CD4-positive, alpha-beta T cell (primary cell): Measurements from ENCODE around the gene KCNJ5. TPM values are rescaled to one million over a fixed set of nuclear protein-coding genes. Genes with fewer than 3 reads are reported as not detected.

Source experiments
- ATAC-seq: fragments of 200-7000 bp; cut with Tn5 transposase; one replicate; pipeline ENCODE4 v1.10.0; 2022; ENCODE audit warnings: mild to moderate bottlenecking; ENCODE audit not compliant: poor library complexity
- CTCF ChIA-PET: fragments of 350-600 bp; sonication (Branson Sonifier 250); formaldehyde crosslinking; loops from one replicate; lab custom pipeline; 2021; ENCODE audit warnings: antibody characterized with exemption, inconsistent platforms; lab: Charles Lee
- POLR2A ChIA-PET: fragments of 350-600 bp; sonication (Branson Sonifier 250); formaldehyde crosslinking; loops from one replicate; lab custom pipeline; 2021; ENCODE audit warnings: antibody characterized with exemption, inconsistent platforms; lab: Charles Lee
- DNase-seq, 14 experiments: peaks; one replicate each; pipeline ENCODE4 v3.0.0-alpha.2; 2013 to 2020; ENCODE audit warnings: mixed read lengths in 2 of 14
- H3K27ac ChIP-seq, 2 donors: one replicate each; pipeline versions ENCODE4 v1.5.1 to v1.7.0; 2013; ENCODE audit warnings: low read length in 2 of 2, low read depth in 1 of 2, mild to moderate bottlenecking in 1 of 2
- H3K27me3 ChIP-seq, 2 experiments: 1 replicate in 1 of 2; 2 replicates in 1 of 2; pipeline versions ENCODE4 v1.6.1 to v1.7.0; 2013; ENCODE audit warnings: low read length in 2 of 2, control low read depth in 1 of 2, mild to moderate bottlenecking in 1 of 2, moderate library complexity in 1 of 2; ENCODE audit not compliant: insufficient read depth in 2 of 2, control insufficient read depth in 1 of 2
- H3K36me3 ChIP-seq: one replicate; pipeline ENCODE4 v1.6.1; 2013; ENCODE audit warnings: low read length, control low read depth; ENCODE audit not compliant: insufficient read depth
- H3K4me1 ChIP-seq: one replicate; pipeline ENCODE4 v1.6.1; 2013; ENCODE audit warnings: low read length, control low read depth; ENCODE audit not compliant: insufficient read depth
- H3K4me3 ChIP-seq: one replicate; pipeline ENCODE4 v1.5.1; 2013; ENCODE audit warnings: mild to moderate bottlenecking, low read length, moderate library complexity
- H3K9me3 ChIP-seq, 2 experiments: 1 replicate in 1 of 2; 2 replicates in 1 of 2; pipeline versions ENCODE4 v1.6.1 to v1.7.0; 2013; ENCODE audit warnings: low read length in 2 of 2, mild to moderate bottlenecking in 2 of 2, control low read depth in 1 of 2, moderate library complexity in 1 of 2; ENCODE audit not compliant: control insufficient read depth in 1 of 2, insufficient read depth in 1 of 2
- H3K27ac Mint-ChIP-seq: one replicate; pipeline ENCODE4 v1.8.0; 2020; ENCODE audit warnings: mixed read lengths
- H3K27me3 Mint-ChIP-seq: one replicate; pipeline ENCODE4 v1.8.0; 2021; ENCODE audit warnings: mixed read lengths
- H3K36me3 Mint-ChIP-seq: one replicate; pipeline ENCODE4 v1.8.0; 2021; ENCODE audit warnings: low read depth, mixed read lengths
- H3K4me1 Mint-ChIP-seq: one replicate; pipeline ENCODE4 v1.8.0; 2021; ENCODE audit warnings: low read depth, mixed read lengths
- H3K4me3 Mint-ChIP-seq: one replicate; pipeline ENCODE4 v1.8.0; 2020; ENCODE audit warnings: mild to moderate bottlenecking, mixed read lengths
- H3K9me3 Mint-ChIP-seq: one replicate; pipeline ENCODE4 v1.8.0; 2020; ENCODE audit warnings: mixed read lengths
- intact Hi-C, 2 experiments: fragments of 100-400 bp; cut with DNase I in 1 of 2; cut with micrococcal nuclease in 1 of 2; formaldehyde crosslinking; loops; one replicate each; pipeline versions ENCODE4 v1.15.1 to v1.9.0; 2023 to 2025; cut with DNase I, micrococcal nuclease
- total RNA-seq, 174 experiments: library from RNA in 2 of 174; stranded (reverse) in 2 of 174; gene quantifications; one replicate each; pipeline ENCODE4 v1.2.3 and lab custom pipeline; 2021 to 2026
- TF ChIP-seq, protein P1 (sequence below): fragments of 200-600 bp; IDR thresholded peaks from one replicate; pipeline ENCODE4 v1.8.0; 2022; ENCODE audit warnings: antibody characterized with exemption, mild to moderate bottlenecking

Gene KCNJ5
- total RNA-seq, 2 experiments from 2014 or later: 0.05 TPM; not detected in 1

DNA sequence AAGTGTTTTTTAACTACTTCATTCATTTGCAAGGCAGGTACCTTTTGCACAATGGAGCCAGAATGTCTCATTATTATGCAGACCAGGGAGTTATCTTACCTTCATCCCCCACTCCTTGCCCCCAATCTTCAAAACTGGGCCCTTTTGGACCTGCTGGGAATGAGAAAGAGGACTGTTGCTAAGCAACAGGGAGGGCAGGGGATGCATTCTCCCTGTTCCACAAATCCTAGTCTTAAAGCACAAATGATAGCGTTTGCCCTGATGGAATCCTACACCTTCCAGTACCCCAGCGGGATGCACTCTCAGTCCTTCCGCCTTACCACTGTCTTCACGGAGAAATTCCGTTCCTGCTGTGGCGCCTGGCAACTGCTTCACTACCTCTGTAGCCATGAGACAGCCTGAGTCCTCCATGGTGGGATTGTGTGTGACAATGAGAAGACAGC is 20.0 kb upstream of the KCNJ5 start:
- H3K36me3 ChIP-seq: no peaks in the 10 kb centered on the region
- CTCF ChIA-PET: no interaction called here
- H3K27me3 ChIP-seq: peaks cover 0 to 2% of the 10 kb centered on the region in 2 experiments
- no peak overlapping the region for H3K27ac ChIP-seq
- no peaks in the 10 kb centered on the region for H3K27me3 Mint-ChIP-seq
- H3K9me3 ChIP-seq: no peaks in the 10 kb centered on the region
- intact Hi-C loops: no loop called here
- no peak overlapping the region for H3K27ac Mint-ChIP-seq
- no peaks in the 10 kb centered on the region for H3K36me3 Mint-ChIP-seq
- no peak for DNase-seq
- no peak for ATAC-seq
- no peaks in the 10 kb centered on the region for H3K4me1 Mint-ChIP-seq
- no peaks in the 10 kb centered on the region for H3K4me1 ChIP-seq
- H3K9me3 Mint-ChIP-seq: no peaks in the 10 kb centered on the region
- TF ChIP-seq, protein P1, sequence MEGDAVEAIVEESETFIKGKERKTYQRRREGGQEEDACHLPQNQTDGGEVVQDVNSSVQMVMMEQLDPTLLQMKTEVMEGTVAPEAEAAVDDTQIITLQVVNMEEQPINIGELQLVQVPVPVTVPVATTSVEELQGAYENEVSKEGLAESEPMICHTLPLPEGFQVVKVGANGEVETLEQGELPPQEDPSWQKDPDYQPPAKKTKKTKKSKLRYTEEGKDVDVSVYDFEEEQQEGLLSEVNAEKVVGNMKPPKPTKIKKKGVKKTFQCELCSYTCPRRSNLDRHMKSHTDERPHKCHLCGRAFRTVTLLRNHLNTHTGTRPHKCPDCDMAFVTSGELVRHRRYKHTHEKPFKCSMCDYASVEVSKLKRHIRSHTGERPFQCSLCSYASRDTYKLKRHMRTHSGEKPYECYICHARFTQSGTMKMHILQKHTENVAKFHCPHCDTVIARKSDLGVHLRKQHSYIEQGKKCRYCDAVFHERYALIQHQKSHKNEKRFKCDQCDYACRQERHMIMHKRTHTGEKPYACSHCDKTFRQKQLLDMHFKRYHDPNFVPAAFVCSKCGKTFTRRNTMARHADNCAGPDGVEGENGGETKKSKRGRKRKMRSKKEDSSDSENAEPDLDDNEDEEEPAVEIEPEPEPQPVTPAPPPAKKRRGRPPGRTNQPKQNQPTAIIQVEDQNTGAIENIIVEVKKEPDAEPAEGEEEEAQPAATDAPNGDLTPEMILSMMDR: no peak
- H3K4me3 Mint-ChIP-seq: no peak overlapping the region
- no peak overlapping the region for H3K4me3 ChIP-seq
- POLR2A ChIA-PET: no interaction called here

GRCh38 chr11:128872094-128872493 is 19.1 kb upstream of the KCNJ5 start:
- no peaks in the 10 kb centered on the region for H3K9me3 ChIP-seq
- H3K36me3 Mint-ChIP-seq: no peaks in the 10 kb centered on the region
- H3K27me3 ChIP-seq: peaks cover 0 to 2% of the 10 kb centered on the region in 2 experiments
- ChIA-PET POLR2A (interaction anchor here (0.6 kb wide), 1 partner anchor 30 kb away, joined by 3 read pairs; no protein-coding TSS in a partner anchor), CTCF (no interaction called here)
- H3K4me1 ChIP-seq: no peaks in the 10 kb centered on the region
- ATAC-seq: no peak
- H3K36me3 ChIP-seq: no peaks in the 10 kb centered on the region
- H3K27ac Mint-ChIP-seq: no peak overlapping the region
- DNase-seq: no peak
- TF ChIP-seq, protein P1: no peak
- intact Hi-C loops: no loop called here
- no peak overlapping the region for H3K4me3 ChIP-seq
- no peaks in the 10 kb centered on the region for H3K4me1 Mint-ChIP-seq
- no peaks in the 10 kb centered on the region for H3K9me3 Mint-ChIP-seq
- H3K4me3 Mint-ChIP-seq: no peak overlapping the region
- no peaks in the 10 kb centered on the region for H3K27me3 Mint-ChIP-seq
- no peak overlapping the region for H3K27ac ChIP-seq

GRCh38 chr11:128872594-128872993 is 18.6 kb upstream of the KCNJ5 start:
- no peak for ATAC-seq
- ChIA-PET CTCF (no interaction called here), POLR2A (no interaction called here)
- Mint-ChIP-seq H3K4me1 (no peaks in the 10 kb centered on the region), H3K4me3 (no peak overlapping the region), H3K27ac (no peak overlapping the region), H3K36me3 (no peaks in the 10 kb centered on the region), H3K27me3 (no peaks in the 10 kb centered on the region), H3K9me3 (no peaks in the 10 kb centered on the region)
- no peaks in the 10 kb centered on the region for H3K4me1 ChIP-seq
- no peak for DNase-seq
- no peaks in the 10 kb centered on the region for H3K36me3 ChIP-seq
- H3K4me3 ChIP-seq: no peak overlapping the region
- TF ChIP-seq, protein P1: no peak
- H3K27ac ChIP-seq: no peak overlapping the region
- H3K27me3 ChIP-seq: peaks cover 0 to 2% of the 10 kb centered on the region in 2 experiments
- no peaks in the 10 kb centered on the region for H3K9me3 ChIP-seq
- intact Hi-C loops: no loop called here
